ENCODE results near the gene PACS1. TPM values are rescaled to one million over a fixed set of nuclear protein-coding genes. Genes with fewer than 3 reads are reported as not detected.

Gene PACS1
- total RNA-seq, 1 experiment from 2014 or later = 8.9 TPM

DNA sequence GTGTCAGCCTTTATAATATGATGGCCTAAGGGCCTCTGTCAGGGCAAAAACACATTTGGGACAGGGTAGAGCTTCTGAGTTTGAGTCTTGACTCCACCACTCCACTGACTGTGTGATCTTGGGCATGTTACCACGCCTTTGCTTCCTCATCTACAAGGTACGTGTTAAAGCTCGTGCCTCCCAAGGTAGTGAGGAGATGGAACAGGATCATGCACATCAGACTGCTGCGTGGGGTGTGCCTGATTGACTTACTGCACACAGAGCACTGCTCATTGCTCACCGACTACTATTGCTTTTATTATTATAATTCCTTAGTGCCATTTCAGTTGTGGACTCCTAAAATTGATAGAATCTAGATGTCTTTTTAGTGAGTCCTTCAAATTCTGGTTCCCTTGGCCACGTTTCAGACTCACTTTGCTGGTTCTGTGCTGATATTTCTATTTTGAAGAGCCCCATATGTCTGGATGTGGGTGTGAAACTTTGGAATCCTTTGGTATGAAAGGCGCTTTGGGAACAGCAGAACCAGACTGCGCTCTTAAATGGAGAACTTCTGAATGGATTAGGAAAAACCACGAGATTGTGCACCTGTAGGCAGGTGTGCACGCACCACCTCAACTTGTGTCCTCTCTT lies 154.3 kb downstream of the PACS1 start:
- DNase-seq (ENCODE audit: low spot score) = no peak

DNA sequence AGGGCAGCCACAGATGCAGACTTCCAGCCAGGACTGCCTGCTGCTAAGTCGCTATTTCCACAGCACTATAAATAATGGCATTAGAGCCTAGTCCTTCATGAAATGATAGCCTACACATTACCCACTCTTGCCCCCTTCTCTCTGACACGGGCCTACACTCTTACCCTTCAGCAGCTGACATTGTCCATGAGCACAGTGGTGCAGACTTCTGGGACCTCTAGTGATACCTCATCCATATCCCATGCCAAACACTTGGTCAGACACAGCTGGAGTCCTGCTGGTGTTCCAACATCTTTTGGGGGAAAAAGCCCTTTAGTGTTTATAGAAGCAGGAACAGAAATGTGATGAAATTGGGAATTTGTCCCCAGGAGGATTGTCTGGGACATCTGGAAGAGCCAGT lies 155.0 kb downstream of the PACS1 start:
- DNase-seq (ENCODE audit: low spot score) = no peak

DNA sequence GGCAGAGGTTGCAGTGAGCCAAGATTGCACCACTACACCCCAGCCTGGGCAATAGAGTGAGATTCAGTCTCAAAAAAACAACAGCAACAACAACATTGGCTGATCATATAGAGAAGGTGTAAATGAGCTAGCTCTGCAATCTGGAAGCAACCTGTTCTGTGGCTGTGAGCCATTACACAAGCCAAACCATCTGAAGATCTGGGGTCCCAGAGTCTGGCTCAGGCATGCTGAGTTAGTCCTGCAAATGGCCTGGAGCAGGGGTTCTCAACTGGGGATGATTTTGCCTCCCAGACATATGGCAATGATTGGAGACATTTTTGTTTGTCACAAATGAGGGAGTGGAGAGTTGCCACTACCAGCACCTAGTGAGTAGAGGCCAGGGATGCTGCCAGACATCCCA lies 156.0 kb downstream of the PACS1 start:
- DNase-seq (ENCODE audit: low spot score) = no peak

DNA sequence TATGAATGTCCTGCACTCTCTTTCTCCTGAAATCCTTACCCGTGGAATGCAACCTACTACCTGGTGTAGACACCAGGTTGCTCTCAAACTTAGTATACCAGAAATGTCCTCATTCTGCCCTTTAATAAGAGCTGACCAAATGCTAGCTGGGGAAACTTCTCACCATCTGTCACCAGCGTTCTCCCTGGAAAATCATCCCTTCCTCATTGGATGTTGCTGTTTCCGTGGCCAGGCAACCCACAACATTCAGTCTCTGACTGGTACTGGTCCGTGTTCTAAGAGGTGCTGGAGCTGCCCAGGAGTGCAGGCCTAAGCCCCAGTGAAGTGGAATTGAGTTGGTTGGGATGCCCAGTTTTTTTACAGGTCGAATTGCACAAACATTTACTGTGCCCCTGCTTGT lies 157.6 kb downstream of the PACS1 start:
- DNase-seq (ENCODE audit: low spot score) = no peak

DNA sequence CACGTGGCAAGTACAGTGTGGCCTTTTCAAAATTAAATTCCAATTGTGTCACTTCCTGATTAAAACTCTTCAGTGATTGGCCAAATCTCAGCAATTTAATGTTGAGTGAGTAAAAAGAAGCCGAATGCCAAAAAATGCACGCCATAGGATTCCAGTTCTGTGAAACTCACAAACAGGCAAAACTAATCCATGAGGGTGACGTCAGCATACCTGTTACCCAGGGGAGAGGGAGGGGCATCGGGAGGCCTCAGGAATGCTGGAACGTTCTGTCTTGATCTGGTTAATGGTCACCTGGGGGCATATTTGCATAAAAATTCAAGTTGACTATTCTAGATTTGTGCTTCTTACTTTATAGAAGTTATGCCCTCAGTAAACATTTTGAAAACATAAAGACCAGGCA lies 158.4 kb downstream of the PACS1 start:
- DNase-seq (ENCODE audit: low spot score) = no peak

DNA sequence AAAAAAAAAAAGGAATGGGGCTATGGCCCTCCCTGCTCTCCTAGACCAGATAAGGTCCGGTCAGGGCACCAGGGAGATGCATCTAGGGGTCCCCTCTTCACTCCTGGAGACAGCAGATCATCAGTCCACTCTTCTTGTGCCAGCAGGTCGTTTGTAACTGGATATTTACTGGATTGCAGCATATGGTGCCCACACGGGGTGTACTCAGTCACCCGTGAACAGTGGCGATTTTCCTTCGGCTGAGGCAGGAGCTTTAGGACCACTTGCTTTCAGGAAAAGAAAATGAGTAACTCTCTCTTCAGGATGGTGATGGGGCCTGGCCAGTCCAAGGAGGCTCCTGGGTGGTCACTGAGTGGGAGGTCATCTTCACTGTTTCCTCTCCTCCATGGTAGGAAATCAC lies 160.1 kb downstream of the PACS1 start:
- DNase-seq (ENCODE audit: low spot score) = no peak

DNA sequence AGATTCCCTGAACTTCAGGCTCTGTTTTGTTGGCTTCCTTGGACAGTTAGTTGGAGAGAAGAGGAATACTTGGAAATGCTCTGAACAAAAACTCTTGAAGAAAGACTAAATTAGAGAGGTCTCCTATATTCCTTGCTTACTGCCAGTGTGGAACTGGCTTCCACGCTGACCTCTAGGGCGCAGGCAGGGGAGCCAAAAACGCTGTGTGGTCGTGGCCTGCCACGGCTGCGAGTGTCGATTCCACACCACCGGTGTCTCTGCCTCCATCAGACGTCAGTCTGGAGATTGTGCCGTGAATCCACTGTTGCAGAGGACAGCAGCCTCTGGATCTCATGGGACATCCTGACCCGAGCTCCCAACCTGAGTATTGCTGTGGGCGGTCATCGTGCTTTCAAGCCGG lies 160.9 kb downstream of the PACS1 start:
- DNase-seq (ENCODE audit: low spot score) = no peak

DNA sequence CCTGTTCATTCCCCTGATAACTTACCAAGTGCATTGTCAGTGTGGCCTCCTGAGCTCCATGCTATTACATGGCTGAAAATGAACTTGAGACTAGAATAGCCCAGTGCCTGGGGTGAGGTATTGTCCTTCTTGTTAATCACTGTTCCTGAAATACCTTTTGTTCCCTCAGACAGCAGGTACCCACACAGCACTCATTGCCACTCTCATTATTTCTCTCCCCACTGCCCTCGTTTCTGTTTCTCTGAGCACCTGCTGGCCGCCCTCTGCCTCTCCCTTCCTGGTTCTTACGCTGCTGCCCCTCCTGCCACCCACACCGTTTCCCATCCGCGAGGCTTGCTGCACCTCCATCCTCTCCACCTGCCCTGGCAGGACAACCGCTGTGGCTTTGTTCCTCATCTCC lies 161.5 kb downstream of the PACS1 start:
- no peak for DNase-seq (ENCODE audit: low spot score)

DNA sequence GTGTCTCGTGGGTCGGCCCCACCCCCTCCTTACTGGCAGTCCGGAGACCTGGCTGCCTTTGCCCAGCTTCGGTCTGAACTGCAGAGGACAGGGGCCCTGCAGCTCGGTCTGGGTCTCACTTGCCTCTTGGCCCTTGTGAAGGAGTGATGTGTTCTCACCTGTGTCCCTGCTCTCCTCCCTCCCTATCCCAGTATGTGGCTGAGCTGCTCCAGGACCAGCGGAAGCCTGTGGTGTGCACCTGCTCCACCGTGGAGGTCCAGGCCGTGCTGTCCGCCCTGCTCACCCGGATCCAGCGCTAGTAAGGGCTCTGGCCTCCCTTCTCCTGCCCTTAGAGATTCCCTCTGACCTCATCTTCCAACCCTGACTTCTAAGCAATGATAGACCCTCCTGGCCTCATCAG lies 162.7 kb downstream of the PACS1 start:
- DNase-seq (ENCODE audit: low spot score) = no peak

DNA sequence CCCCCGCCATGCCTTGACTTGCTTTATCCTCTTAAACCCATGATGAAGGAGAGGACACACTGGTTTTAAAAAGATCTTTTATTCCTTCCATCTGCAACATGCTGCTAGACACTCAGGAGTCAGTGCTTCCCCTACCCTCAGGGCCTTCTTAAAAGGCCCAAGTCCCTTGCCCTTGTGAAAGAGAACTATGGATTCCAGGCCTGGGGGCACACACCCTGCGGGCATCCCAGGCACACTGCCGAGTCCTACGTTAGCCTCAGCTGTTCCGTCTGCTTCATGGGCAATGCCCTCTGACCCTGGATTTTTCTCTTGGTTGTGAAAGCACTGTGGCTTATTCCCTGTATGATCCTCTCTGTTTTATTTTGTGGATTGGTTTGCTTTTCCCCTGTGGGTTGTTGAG lies 163.2 kb downstream of the PACS1 start:
- DNase-seq (ENCODE audit: low spot score) = no peak

DNA sequence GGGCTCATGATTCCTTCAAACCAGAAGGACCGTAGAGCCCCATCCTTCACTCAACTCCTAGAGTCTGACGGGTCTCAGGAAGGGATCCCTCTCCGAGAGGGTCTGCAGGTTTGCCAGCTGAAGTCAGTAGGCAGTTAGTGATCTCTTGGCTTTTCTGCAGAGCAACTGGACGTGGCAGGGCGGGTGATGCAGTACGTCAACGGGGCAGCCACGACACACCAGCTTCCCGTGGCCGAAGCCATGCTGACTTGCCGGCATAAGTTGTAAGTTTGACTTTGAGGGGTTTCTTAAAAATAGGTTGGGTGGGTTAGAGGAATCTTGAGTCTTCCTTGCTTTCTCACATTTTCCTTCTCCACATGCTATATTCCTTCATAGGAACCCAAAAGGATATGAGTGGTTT lies 165.1 kb downstream of the PACS1 start:
- DNase-seq (ENCODE audit: low spot score) = no peak

DNA sequence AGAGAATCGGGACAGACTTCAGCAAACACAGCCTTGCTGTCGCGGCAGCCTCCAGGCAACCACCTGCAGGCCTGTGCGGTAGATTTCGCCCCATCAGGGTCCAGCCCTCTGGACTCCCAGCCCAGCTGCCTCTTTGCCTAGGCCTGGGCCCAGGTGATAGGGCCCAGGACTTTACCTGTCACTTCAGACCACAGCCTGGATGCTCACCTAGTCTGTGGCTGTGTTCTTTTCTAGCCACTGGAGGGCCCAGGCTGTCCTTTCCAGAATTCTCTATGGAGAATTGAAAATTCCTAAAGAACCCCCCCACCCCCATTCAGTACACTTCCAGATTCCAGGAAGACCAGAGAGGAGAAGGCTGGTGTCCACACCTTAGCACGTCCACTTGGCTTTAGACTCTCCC lies 167.8 kb downstream of the PACS1 start:
- no peak for DNase-seq (ENCODE audit: low spot score)

DNA sequence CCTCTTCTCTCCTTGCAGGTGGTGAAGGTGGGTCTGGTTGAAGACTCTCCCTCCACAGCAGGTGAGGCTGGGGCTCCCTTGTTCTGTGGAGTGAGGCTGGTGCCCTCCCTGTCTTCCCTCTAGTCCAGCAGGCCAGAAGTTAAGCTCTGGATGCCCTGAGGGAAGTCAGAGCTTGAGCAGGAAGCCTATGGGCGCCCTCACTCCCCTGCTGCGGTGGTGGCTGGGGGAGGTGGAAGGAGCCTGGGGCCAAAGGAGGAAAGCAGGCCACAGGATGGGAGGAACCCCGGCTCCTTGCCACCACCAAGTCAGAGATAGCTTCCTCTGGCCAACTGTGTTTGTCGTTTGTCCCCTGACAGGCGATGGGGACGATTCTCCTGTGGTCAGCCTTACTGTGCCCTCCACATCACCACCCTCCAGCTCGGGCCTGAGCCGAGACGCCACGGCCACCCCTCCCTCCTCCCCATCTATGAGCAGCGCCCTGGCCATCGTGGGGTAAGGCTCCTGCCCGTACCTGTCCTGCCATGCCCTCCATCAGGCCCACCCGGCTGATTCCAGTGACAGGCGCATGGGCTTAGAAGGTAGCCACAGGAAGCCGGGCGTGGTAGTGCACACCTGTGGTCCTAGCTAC lies 168.8 kb downstream of the PACS1 start:
- no peak for DNase-seq (ENCODE audit: low spot score)

DNA sequence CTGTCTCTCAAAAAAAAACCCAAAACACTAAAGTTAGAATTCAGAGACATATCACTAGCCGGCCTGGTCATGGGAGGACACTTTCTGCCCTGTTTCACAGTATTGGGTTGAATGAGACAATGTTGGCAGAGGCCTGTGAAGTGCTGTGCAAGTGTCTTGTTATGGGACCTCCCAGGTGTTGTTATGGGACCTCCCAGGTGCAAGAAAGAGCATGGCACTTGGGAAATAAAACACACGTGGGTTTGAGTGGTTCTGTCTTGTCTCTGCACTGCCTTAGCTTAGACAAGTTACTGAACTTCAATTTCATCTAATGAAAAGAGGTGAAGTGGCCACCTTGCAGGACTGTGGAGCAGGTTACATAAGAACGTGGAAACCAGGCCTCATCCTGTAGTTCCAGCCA lies 169.4 kb downstream of the PACS1 start:
- no peak for DNase-seq (ENCODE audit: low spot score)

DNA sequence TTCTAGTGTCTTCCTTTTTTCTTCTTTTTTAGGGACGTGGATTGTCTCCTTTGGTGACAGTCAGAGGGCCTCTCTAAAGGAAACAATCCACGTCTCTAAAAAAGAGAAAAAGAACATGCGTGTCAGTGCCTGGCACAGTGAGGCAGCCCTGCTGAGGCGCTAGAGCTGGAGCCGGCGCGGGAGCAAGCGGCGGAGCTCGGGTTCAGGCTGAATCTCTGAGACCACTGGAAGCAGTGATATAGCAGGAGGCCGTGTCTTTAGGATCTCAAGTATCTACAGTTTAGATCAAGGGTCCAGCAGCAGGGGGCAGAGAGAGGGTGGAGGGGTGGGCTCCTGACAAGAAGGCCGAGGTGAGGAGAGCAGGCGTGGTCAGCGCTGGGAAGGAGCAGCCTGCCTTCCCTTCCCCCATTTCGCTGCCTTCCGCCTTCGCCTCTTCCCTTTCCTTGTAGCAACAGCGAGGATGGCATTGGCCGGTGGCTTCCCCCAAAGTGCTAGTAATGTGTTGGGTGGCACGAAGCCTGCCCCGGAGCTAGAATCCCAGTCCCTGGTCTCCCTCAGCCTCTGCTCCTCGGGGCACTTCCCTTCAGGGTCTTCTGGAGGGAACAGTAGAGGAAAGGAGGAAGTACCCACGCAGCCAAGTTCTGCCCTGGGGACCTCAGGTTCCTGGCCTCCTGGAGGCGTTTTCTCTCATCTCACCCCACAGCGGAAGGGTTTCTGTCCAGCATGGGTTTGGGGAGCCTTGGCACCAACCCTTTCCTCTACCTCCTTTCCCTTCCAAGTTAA lies 170.1 kb downstream of the PACS1 start:
- no peak for DNase-seq (ENCODE audit: low spot score)

DNA sequence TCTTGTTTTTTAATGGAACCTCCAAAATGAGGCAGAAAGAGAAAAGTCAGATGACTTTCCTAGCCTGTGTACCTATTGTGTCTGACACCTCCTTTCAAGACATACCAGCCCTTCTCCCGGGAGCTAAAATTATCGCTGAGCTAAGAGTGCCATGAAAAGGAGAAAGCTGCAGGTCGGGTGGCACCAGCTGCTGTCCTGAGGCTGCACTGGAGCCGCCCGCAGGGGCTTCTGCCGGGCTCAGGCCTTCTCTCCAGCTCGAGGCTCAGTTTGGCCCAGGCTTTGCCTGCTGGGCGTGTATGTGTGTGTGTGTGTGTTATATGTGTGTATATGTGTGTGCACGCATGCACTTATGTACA lies 170.7 kb downstream of the PACS1 start:
- DNase-seq (ENCODE audit: low spot score) = no peak

DNA sequence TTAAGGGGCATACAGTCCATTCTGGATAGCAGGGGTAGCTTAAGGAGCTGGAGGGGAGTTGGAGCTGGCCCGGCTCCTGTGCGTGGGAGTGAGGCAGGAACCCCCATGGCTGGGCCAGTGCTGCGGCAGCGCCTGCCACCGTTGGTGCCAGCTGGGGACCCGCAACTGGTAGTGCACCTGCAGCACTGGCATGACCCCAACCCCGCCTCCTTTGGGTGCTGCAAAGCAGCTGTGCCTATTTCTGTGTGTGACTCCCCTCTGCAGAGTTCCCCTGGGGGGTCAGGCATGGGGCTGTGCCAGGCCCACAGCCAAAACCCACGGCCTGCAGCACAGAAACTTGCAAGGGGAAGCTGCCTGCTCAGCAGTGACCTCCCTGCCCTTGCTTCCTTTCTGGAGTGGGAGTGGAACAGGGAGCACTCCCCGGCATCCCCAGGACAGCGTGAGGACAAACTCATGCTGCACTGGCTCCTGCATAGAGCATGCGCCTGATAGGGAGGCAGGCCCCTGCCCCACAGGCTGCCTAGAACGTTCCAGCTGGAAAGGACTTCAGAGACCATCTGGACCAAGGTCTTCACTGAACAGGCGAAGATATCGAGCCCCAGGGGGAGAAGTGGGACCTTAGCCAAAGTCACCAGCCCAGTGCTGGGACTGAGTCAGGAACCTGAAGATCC lies 172.2 kb downstream of the PACS1 start:
- no peak for DNase-seq (ENCODE audit: low spot score)

DNA sequence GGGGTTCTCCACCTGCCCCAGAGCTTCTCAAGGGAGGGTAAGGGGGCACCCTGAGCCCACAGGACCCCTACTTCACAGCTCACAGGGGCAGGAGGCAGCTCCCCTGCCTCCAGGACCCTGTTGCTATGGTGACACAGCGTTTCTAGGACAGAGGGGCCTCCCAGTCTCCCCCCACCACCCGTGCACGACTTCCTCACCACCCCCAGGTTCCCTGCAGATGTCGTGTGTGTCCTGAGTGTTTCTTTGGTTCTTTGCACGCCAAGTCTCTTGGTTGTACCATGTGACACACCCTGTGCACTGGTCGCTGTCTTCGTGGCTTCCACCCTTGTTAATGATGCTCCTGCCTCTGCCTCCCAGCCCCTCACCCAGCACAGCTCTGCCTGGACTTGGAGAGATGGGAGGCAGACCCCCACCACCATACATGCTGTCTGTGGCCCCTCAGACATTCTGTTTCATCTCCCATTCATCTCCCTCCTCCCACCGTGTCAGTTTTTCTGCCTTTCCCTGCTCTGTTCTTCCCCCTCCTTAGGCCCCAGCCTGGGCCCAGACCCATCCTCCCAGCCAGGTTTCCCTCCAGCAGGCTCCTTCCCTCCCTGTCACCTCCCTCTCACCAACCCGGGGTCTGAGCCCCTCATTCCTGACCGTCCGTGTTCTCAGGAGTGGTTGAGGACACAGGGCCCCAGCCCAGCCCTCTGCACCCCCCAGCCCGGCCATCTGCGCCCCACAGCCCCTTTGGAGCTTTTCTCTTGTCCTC lies 173.9 kb downstream of the PACS1 start:
- no peak for DNase-seq (ENCODE audit: low spot score)

DNA sequence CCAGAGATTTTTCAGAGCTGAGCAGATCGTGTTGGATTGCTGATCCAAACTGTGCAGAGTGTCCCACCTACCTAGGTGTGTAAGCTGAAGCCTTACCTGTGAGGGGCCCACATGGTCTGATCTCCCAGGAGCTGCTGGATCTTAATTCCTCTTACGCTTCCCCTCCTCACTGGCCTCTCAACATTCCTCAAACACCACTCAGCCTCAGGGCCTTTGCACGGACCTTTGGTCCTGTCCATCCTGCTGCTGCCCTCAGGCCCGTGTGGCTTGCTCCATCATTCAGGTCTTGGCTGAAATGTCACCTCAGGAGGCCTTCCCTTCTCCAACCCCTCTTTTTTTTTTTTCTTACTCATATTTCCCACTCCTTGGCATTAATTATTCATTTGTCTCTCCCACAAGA lies 177.2 kb downstream of the PACS1 start:
- DNase-seq (ENCODE audit: low spot score) = no peak

DNA sequence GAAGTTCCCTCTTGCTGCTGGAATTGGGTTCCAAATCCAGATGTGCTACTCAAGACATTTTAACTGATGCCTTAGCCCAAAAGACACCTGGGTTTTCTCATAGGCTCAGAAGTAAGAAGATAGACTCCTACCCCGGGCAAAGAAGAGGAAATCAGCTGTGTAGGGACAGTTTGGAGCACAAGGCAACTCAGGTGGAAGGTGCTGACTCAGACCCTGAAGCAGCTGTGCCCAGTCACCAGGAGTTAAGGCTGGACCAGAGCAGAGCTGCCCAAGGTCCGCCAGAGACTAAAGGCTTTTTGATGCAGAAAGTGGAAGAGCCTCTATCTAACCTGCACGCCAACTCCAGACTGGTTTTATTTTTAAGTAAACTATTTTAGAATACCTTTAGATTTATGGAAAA lies 177.7 kb downstream of the PACS1 start:
- DNase-seq (ENCODE audit: low spot score) = no peak

DNA sequence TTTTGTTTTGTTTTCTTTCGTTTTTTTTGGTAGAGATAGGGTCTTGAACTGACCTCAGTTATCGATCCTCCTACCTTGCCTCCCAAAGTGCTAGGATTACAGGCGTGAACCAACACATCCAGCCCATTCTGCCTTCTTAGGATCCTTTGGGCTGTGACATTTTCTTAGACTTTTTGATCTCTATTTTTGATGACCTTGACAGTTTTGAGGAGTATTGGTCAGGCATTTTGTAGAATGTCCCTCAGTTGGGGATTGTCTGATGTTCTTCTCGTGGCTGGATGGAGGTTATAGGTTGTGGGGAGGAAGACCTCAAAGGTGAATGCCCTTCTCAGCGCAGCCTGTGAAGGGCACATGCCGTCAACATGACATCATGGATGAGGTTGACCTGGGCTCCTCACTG lies 178.8 kb downstream of the PACS1 start:
- DNase-seq (ENCODE audit: low spot score) = no peak

DNA sequence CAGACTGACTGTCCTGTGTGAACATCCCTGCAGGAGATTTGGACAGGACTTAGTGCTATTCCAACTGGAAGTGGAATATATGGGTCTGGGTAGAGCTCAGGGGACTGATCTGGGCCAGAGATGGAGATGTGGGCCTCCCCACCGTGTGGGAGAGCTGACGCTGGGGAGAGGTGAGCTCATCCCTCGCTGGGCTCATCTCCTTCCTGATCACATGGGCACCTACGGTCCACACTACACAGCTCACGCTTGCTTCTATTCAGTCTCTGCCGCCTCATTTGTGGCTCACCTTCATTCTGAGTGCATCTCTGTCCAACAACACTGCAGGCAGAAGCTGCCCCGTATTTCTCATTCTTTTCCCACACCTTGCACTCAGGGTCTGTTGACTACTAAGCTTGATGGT lies 181.7 kb downstream of the PACS1 start:
- DNase-seq (ENCODE audit: low spot score) = no peak
